Measurements from ENCODE around the gene DKK2. TPM values are rescaled to one million over a fixed set of nuclear protein-coding genes. Genes with fewer than 3 reads are reported as not detected.

DKK2 gene
- total RNA-seq, 3 donors from 2014 or later, result 0.36 to 4.3 TPM; not detected in 1

GRCh38 chr4:106953036-106953705, 82.9 kb downstream of the DKK2 start:
- DNase-seq (no peak), ATAC-seq (no peak)
- Histone ChIP-seq H3K4me3 (no peak overlapping the region), H3K9me3 (no peaks in the 10 kb centered on the region), H3K36me3 (ENCODE audit: low read depth) (no peaks in the 10 kb centered on the region), H3K4me1 (ENCODE audit: low read depth) (no peaks in the 10 kb centered on the region)
- TF ChIP-seq CTCF (IDR thresholded peaks at IDR 0.05), result no peak
- intact Hi-C loops (cut with DNase I, micrococcal nuclease), result no loop called here

- no peak for DNase-seq
Measured at GRCh38 chr4:106951891-106952290, 84.2 kb downstream of the DKK2 start.

GRCh38 chr4:106941841-106942240, 94.3 kb downstream of the DKK2 start:
- Histone ChIP-seq H3K9me3 (no peaks in the 10 kb centered on the region), H3K4me3 (no peak overlapping the region), H3K36me3 (ENCODE audit: low read depth) (no peaks in the 10 kb centered on the region), H3K4me1 (ENCODE audit: low read depth) (no peaks in the 10 kb centered on the region)
- intact Hi-C loops (cut with DNase I, micrococcal nuclease), result no loop called here
- ATAC-seq (no peak), DNase-seq (no peak)
- TF ChIP-seq CTCF (IDR thresholded peaks at IDR 0.05), result no peak

More at GRCh38 chr4:106951891-106952290, 84.2 kb downstream of the DKK2 start:
- H3K4me1 ChIP-seq (ENCODE audit: low read depth), result no peaks in the 10 kb centered on the region
- intact Hi-C loops (cut with DNase I, micrococcal nuclease), result no loop called here
- H3K4me3 ChIP-seq, result no peak overlapping the region
- H3K36me3 ChIP-seq (ENCODE audit: low read depth), result no peaks in the 10 kb centered on the region
- no peak for TF ChIP-seq CTCF (IDR thresholded peaks at IDR 0.05)
- no peaks in the 10 kb centered on the region for H3K9me3 ChIP-seq
- ATAC-seq, result no peak

- H3K9me3 ChIP-seq, result no peaks in the 10 kb centered on the region
Measured at GRCh38 chr4:106930522-106930921, 105.6 kb downstream of the DKK2 start.

GRCh38 chr4:106929248-106929647, 106.9 kb downstream of the DKK2 start:
- Histone ChIP-seq H3K9me3 (no peaks in the 10 kb centered on the region), H3K4me3 (no peak overlapping the region), H3K4me1 (ENCODE audit: low read depth) (no peaks in the 10 kb centered on the region), H3K36me3 (ENCODE audit: low read depth) (no peaks in the 10 kb centered on the region)
- intact Hi-C loops (cut with DNase I, micrococcal nuclease), result no loop called here
- ATAC-seq (no peak), DNase-seq (no peak)
- no peak for TF ChIP-seq CTCF (IDR thresholded peaks at IDR 0.05)

More at GRCh38 chr4:106930522-106930921, 105.6 kb downstream of the DKK2 start:
- no peaks in the 10 kb centered on the region for H3K36me3 ChIP-seq (ENCODE audit: low read depth)
- DNase-seq (no peak), ATAC-seq (no peak)
- intact Hi-C loops (cut with DNase I, micrococcal nuclease), result no loop called here
- TF ChIP-seq CTCF (IDR thresholded peaks at IDR 0.05), result no peak
- H3K4me1 ChIP-seq (ENCODE audit: low read depth), result no peaks in the 10 kb centered on the region
- H3K4me3 ChIP-seq, result no peak overlapping the region

Data from mucosa of descending colon (tissue), 3 donors.